PFSK-1 (cell line): ENCODE data around the gene FADS3.

ENCODE experiments used
- POLR2AphosphoS5 ChIP-seq: IDR thresholded peaks from 2 replicates; pipeline ENCODE4 v1.6.1; 2012; ENCODE audit warnings: low read depth, mild to moderate bottlenecking, control low read depth, low read length, moderate library complexity
- TAF1 ChIP-seq: IDR thresholded peaks from 2 replicates; pipeline ENCODE4 v1.6.1; 2012; ENCODE audit warnings: low read length, control low read depth, borderline replicate concordance; ENCODE audit not compliant: insufficient read depth

DNA sequence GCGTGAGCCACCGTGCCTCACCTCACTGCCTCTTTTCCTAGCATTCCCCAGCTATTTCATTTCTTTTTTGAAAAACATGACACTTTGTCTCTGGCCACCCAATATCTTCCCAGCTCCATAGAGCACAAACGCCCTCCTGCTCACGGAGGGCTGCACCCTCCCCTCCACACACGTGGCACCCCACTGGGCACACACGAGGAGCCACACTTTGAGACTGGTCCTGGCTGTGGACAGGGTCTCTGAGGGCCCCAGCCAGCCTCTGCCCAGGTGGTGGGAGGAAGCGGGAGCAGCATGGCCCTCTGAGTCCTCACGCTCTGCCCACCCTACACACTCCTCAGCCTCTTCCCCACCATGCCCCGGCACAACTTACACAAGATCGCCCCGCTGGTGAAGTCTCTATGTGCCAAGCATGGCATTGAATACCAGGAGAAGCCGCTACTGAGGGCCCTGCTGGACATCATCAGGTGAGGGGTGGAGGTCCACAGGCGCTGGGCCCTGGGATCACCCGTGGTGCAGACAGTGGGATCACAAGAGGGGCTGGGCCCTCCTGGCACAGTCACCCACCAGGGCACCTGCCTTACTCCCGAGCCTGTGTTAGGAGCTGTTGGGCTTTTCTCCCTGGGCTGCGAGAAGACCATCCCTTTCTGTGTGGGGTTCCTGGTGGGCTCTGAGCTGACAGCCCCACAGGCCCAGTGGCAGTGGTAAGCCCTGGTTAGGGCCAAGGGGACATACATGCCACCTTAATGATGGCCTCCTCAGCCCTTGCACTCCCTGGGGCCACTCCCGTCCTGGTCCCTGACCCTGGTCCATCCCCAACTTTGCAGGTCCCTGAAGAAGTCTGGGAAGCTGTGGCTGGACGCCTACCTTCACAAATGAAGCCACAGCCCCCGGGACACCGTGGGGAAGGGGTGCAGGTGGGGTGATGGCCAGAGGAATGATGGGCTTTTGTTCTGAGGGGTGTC is 26.2 kb downstream of the FADS3 start:
- TF ChIP-seq POLR2AphosphoS5 (no peak), TAF1 (no peak)
